SU-DHL-6 (cell line): Measurements from ENCODE around the gene HAPSTR1.

Experiments
- H2AFZ ChIP-seq: fragments of 200-600 bp; sonication (generic); 2 replicates; pipeline ENCODE4 v1.6.1; 2014; ENCODE audit warnings: low read depth, mild to moderate bottlenecking, moderate library complexity, mixed read lengths, antibody characterized with exemption, low read length; ENCODE audit not compliant: severe bottlenecking
- H3F3A ChIP-seq: fragments of 200-600 bp; shearing (Covaris generic); 2 replicates; pipeline ENCODE4 v1.6.0; 2016; ENCODE audit warnings: antibody characterized with exemption, mild to moderate bottlenecking; ENCODE audit not compliant: insufficient read depth
- H3K27ac ChIP-seq: fragments of 200-600 bp; sonication (generic); 2 replicates; pipeline ENCODE4 v1.5.1; 2016; ENCODE audit warnings: low read depth, mild to moderate bottlenecking, low read length, moderate library complexity, mixed read lengths
- H3K27me3 ChIP-seq: fragments of 200-600 bp; sonication (generic), shearing (Covaris generic); 2 replicates; pipeline ENCODE4 v1.6.0; 2014; ENCODE audit warnings: mild to moderate bottlenecking, low read length
- H3K36me3 ChIP-seq: fragments of 200-600 bp; sonication (generic); 2 replicates; pipeline ENCODE4 v1.6.1; 2014; ENCODE audit warnings: mild to moderate bottlenecking, low read length, mixed read lengths
- H3K4me2 ChIP-seq: fragments of 300-600, 200-600 bp; shearing (Covaris generic), sonication (generic); 2 replicates; pipeline ENCODE4 v1.6.0; 2014; ENCODE audit warnings: low read length, low read depth, mild to moderate bottlenecking; ENCODE audit not compliant: poor library complexity, severe bottlenecking
- H3K4me3 ChIP-seq: fragments of 200-600 bp; sonication (generic); 2 replicates; pipeline ENCODE4 v1.5.1; 2014; ENCODE audit warnings: antibody characterized with exemption, low read length, mild to moderate bottlenecking, mixed read lengths; ENCODE audit not compliant: insufficient read depth, poor library complexity, severe bottlenecking
- H3K79me2 ChIP-seq: fragments of 200-600 bp; sonication (generic); 2 replicates; pipeline ENCODE4 v1.6.1; 2014; ENCODE audit warnings: mild to moderate bottlenecking, low read length, moderate library complexity; ENCODE audit not compliant: insufficient read depth
- H3K9ac ChIP-seq: fragments of 200-600 bp; sonication (generic); 2 replicates; pipeline ENCODE4 v1.7.0; 2014; ENCODE audit warnings: mild to moderate bottlenecking, low read length
- H3K9me2 ChIP-seq: fragments of 200-600 bp; sonication (generic); replicated peaks from 2 replicates; pipeline ENCODE4 v1.6.1; 2014; ENCODE audit warnings: low read length; ENCODE audit not compliant: insufficient read depth
- H3K9me3 ChIP-seq: fragments of 200-600 bp; sonication (generic); 2 replicates; pipeline ENCODE4 v1.6.1; 2014; ENCODE audit warnings: low read length, mixed read lengths; ENCODE audit not compliant: insufficient read depth
- H4K20me1 ChIP-seq: fragments of 200-600 bp; sonication (generic); 2 replicates; pipeline ENCODE4 v1.6.1; 2014; ENCODE audit warnings: low read depth, mild to moderate bottlenecking, antibody characterized with exemption, low read length, moderate library complexity, mixed read lengths
- EZH2phosphoT487 ChIP-seq: fragments of 200-600 bp; sonication (generic), shearing (Covaris generic); conservative IDR thresholded peaks from 2 replicates; pipeline ENCODE4 v1.6.1; 2018; ENCODE audit warnings: mild to moderate bottlenecking, antibody characterized with exemption, low read length, moderate library complexity, mixed read lengths
- TF ChIP-seq, protein P1 (sequence below): fragments of 200-600 bp; sonication (generic); IDR thresholded peaks from one replicate; pipeline ENCODE4 v1.5.1; 2017; ENCODE audit warnings: antibody characterized with exemption, mild to moderate bottlenecking, low read length, moderate library complexity; ENCODE audit not compliant: insufficient read depth, poor library complexity, severe bottlenecking

The HAPSTR1 gene

GRCh38 chr16:9102379-9102778 is 10.9 kb downstream of the HAPSTR1 start:
- Histone ChIP-seq H3K9me3 (no peaks in the 10 kb centered on the region), H3K27ac (no peak overlapping the region), H3K27me3 (no peaks in the 10 kb centered on the region), H3K9me2 (no peaks in the 10 kb centered on the region), H3F3A (peaks cover 4% of the 10 kb centered on the region; the same call in 1 of the 2 replicates), H3K9ac (no peak overlapping the region), H3K79me2 (peaks cover 100% of the 10 kb centered on the region), H2AFZ (no peak overlapping the region), H3K4me2 (no peak overlapping the region), H3K4me3 (no peak overlapping the region), H4K20me1 (peaks cover 58% of the 10 kb centered on the region), H3K36me3 (peaks cover 52% of the 10 kb centered on the region)
- TF ChIP-seq, protein P1, sequence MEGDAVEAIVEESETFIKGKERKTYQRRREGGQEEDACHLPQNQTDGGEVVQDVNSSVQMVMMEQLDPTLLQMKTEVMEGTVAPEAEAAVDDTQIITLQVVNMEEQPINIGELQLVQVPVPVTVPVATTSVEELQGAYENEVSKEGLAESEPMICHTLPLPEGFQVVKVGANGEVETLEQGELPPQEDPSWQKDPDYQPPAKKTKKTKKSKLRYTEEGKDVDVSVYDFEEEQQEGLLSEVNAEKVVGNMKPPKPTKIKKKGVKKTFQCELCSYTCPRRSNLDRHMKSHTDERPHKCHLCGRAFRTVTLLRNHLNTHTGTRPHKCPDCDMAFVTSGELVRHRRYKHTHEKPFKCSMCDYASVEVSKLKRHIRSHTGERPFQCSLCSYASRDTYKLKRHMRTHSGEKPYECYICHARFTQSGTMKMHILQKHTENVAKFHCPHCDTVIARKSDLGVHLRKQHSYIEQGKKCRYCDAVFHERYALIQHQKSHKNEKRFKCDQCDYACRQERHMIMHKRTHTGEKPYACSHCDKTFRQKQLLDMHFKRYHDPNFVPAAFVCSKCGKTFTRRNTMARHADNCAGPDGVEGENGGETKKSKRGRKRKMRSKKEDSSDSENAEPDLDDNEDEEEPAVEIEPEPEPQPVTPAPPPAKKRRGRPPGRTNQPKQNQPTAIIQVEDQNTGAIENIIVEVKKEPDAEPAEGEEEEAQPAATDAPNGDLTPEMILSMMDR: no peak
- TF ChIP-seq EZH2phosphoT487: no peak

DNA sequence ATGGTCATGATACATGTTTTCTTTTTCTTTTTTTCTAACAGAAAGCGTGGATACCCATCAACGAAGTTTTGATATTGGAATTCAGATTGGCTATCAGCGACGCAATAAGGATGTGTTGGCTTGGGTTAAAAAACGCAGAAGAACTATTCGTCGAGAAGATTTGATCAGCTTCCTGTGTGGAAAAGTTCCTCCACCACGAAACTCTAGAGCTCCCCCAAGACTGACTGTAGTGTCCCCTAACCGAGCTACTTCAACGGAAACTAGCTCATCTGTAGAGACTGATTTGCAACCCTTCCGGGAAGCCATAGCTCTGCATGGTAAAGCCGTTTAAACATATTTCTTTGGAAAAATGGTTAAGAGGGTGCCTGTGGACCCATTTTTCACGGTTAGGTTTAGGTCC is 11.5 kb downstream of the HAPSTR1 start:
- H3K27me3 ChIP-seq: no peaks in the 10 kb centered on the region
- peaks cover 4% of the 10 kb centered on the region; the same call in 1 of the 2 replicates for H3F3A ChIP-seq
- no peaks in the 10 kb centered on the region for H3K9me2 ChIP-seq
- H3K4me3 ChIP-seq: no peak overlapping the region
- peaks cover 100% of the 10 kb centered on the region for H3K79me2 ChIP-seq
- no peaks in the 10 kb centered on the region for H3K9me3 ChIP-seq
- no peak overlapping the region for H2AFZ ChIP-seq
- peaks cover 52% of the 10 kb centered on the region for H3K36me3 ChIP-seq
- H3K9ac ChIP-seq: no peak overlapping the region
- H3K4me2 ChIP-seq: no peak overlapping the region
- peaks cover 63% of the 10 kb centered on the region for H4K20me1 ChIP-seq
- H3K27ac ChIP-seq: no peak overlapping the region
- no peak for TF ChIP-seq EZH2phosphoT487
- TF ChIP-seq, protein P1: no peak

DNA sequence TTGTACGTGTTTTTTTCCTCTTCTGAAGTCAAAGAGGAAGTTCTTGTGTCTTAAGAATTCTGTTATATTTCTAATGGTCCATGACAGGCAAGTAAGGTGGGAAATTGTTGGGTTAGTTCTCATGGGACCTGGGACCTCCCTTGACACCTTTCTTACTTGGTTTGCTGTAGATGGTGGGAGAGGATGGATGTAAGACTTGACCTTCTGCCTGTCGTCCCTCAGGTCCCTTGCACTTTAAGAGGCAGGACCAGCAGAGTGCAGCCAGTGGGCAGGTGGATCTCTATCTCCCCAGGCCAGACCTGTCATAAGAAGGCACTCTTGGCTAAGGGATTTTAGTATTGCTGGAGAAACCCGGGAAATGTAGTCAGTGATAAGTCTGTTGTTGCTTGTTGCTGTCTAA is 12.1 kb downstream of the HAPSTR1 start:
- no peaks in the 10 kb centered on the region for H3K9me2 ChIP-seq
- H4K20me1 ChIP-seq: peaks cover 67% of the 10 kb centered on the region
- H3K36me3 ChIP-seq: peaks cover 52% of the 10 kb centered on the region
- no peak overlapping the region for H3K27ac ChIP-seq
- no peak overlapping the region for H3K4me2 ChIP-seq
- peaks cover 99% of the 10 kb centered on the region for H3K79me2 ChIP-seq
- no peak overlapping the region for H3K4me3 ChIP-seq
- H3K9ac ChIP-seq: no peak overlapping the region
- no peak for TF ChIP-seq EZH2phosphoT487
- TF ChIP-seq, protein P1: no peak
- H3K27me3 ChIP-seq: no peaks in the 10 kb centered on the region
- H3F3A ChIP-seq: peaks cover 4% of the 10 kb centered on the region; the same call in 1 of the 2 replicates
- H3K9me3 ChIP-seq: no peaks in the 10 kb centered on the region
- H2AFZ ChIP-seq: no peak overlapping the region
